WI38 (cell line): ENCODE results near the gene LIX1.
"Not testable (repeated sequence)": the region's sequence is repeated elsewhere in the genome, so short reads cannot be mapped to it uniquely, and the experiment has no call there.

Source experiments
- H3K4me3 ChIP-seq: 2 replicates; pipeline ENCODE4 v1.5.1; 2011; ENCODE audit warnings: low read depth, mild to moderate bottlenecking, control low read depth, low read length
- TF ChIP-seq, protein P1 (sequence below): IDR thresholded peaks from 2 replicates; pipeline ENCODE4 v1.5.1; 2012; ENCODE audit warnings: low read depth, mild to moderate bottlenecking, control low read depth, low read length

Gene LIX1

DNA sequence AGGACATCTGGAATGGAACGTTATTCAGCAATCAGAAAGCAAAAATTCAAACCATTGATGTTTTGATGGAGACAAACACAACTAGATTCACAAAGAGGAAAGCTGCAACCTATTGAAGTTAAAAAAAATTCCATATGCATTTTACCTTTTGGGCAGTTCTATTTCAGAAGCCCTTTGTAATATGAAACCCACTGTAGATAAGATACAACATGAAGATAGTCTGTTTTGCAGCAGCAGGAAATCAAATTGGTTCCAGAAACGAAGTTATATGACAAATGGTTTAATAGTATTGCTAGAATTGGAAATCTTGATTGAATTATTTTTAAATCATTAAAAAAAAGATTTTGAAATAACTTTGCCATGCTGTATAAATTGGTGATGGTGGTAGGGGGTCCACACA lies 872 bp downstream of the LIX1 start:
- no peak overlapping the region for H3K4me3 ChIP-seq

DNA sequence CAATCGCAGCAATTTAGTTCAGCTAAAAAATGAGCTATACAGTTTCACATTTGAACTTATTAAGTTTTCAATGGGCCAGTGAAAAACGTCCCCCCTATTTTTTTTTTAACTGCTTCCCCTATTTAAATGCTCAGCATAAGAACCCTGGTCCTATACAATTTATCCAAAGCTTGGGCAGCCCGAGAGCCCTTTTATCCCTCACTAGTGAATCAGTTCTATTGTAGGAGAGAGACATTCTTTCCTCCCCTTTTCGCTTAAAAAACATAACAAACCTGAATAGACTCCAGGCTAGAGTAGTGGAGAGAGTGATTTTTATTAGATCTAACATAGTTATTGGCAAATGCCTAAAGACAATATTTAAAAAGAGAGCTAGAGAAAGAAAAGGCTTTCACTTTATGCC lies 1.4 kb downstream of the LIX1 start:
- TF ChIP-seq, protein P1, sequence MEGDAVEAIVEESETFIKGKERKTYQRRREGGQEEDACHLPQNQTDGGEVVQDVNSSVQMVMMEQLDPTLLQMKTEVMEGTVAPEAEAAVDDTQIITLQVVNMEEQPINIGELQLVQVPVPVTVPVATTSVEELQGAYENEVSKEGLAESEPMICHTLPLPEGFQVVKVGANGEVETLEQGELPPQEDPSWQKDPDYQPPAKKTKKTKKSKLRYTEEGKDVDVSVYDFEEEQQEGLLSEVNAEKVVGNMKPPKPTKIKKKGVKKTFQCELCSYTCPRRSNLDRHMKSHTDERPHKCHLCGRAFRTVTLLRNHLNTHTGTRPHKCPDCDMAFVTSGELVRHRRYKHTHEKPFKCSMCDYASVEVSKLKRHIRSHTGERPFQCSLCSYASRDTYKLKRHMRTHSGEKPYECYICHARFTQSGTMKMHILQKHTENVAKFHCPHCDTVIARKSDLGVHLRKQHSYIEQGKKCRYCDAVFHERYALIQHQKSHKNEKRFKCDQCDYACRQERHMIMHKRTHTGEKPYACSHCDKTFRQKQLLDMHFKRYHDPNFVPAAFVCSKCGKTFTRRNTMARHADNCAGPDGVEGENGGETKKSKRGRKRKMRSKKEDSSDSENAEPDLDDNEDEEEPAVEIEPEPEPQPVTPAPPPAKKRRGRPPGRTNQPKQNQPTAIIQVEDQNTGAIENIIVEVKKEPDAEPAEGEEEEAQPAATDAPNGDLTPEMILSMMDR, result no peak
- no peak overlapping the region for H3K4me3 ChIP-seq

More for the DNA sequence above, 872 bp downstream of the LIX1 start:
- TF ChIP-seq, protein P1, result no peak

- not testable (repeated sequence) for H3K4me3 ChIP-seq
Measured at GRCh38 chr5:97140250-97140649, 2.2 kb downstream of the LIX1 start.

DNA sequence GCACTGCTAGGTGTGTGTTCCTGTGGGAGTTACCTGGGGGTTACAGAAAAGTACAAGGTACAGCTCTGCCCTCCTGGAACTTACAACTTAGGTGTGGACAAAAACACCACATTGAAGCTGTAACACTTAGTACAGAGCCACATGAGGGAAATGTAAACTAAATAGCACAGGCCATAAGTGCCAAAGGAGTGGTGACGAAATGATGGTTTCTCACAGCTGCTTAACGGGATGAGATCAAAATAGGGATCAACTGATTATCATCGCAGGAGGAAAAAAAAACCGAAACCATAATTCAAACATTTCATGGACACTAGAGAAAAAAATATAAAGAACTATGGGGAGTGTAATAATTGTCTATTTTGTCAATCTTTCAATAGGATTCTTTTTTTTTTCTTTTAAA lies 5.9 kb downstream of the LIX1 start:
- TF ChIP-seq, protein P1, result no peak

DNA sequence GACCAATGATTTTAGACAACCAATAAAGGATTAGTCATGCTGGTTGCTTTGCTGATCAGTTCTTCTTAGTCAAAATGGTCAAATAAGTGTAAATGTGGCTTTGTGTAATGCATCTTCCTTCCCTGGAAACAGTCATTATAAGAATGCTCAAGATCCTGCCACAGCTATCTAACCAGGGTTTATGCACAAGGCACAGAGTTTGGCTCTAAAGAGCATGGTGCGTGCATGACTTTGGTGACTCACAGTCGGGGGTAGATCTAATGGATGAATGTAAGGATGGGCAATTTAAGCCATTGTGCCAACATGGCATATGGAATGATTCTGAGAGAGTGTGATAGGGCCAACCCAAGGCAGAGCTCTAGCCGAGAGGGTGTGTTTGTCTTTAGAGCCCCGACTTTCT lies 6.5 kb downstream of the LIX1 start:
- H3K4me3 ChIP-seq, result no peak overlapping the region
- TF ChIP-seq, protein P1, result no peak

More for the DNA sequence above, 5.9 kb downstream of the LIX1 start:
- H3K4me3 ChIP-seq, result no peak overlapping the region

DNA sequence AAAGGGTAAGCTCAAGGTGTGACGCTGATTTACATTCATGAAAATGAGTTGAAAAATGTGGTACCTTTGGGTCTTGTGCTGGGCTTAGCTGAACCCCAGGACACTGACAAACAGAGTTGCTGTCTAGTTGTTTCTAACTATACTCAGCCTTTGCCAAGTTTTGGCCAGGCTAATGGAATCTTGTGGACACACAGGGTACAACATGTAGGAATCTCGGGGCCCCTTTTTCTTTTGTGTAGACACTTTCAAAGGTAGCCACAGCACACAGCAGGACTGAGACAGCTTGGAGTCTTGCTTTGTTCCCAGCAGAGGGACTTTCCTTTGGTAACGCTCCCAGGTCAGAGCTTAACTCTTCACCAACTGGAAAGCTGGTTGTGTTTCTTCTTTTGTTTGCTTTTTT lies 7.8 kb downstream of the LIX1 start:
- no peak overlapping the region for H3K4me3 ChIP-seq
- TF ChIP-seq, protein P1, result no peak

DNA sequence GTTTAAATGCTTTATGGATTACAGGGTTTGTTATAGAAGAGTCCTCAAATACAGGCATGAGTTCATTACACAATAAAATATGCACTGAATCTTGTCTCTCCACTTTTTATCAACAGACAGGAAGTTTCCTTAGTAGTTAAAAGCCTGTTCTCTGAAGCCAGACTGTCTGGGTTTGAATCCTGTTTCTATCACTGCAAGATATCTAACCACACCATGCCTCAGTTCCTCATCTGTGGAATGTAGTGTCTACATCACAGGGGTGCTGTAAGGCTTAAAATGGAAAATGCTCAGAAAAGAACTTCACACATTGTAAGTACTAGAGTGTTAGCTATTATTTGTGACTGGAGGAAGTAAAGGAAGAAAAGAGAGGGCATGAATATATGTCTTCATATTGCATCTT lies 9.3 kb downstream of the LIX1 start:
- H3K4me3 ChIP-seq, result no peak overlapping the region
- TF ChIP-seq, protein P1, result no peak

DNA sequence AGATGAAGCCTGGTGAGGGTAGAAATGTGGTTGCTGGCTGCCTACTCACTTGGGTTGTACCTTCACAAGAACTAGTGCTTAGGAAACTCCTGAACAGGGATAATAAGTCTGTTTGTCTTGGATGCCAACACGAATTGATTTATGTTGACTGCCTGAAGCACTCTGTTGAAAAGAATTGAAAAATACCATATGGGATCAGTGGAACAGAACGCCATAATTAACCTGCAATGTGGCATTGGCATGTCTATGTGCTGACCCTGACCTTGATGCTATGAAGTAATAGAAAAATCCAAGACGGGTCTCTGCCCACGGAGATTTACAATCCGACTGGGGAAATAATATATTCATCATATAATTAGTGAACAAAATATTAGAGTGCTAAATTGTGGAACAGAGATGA lies 10.5 kb downstream of the LIX1 start:
- TF ChIP-seq, protein P1, result no peak
- no peak overlapping the region for H3K4me3 ChIP-seq
